ENCODE measurements around the gene DMKN.

DMKN gene

DNA sequence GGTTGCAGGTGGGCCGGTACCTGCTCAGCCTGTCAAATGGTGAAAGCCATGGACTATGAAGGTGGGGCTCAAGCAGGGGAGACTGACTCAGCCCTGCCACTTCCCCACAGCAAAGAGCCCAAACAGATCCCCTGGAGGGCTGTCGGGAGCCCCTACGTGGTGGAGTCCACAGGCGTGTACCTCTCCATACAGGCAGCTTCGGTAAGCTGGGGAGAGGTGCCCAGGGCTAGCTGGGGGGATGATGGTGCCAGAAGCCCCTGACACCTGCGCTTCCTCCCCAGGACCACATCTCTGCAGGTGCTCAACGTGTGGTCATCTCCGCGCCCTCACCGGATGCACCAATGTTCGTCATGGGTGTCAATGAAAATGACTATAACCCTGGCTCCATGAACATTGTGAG lies 28.8 kb upstream of the DMKN start:
- ATAC-seq (ENCODE audit: low read depth), result no peak
- no peak overlapping the region for H3K27ac Mint-ChIP-seq
- peaks cover 21% of the 10 kb centered on the region for H3K4me1 Mint-ChIP-seq
- H3K4me3 Mint-ChIP-seq, result no peak overlapping the region
- no peaks in the 10 kb centered on the region for H3K27me3 Mint-ChIP-seq
- H3K9me3 Mint-ChIP-seq, result no peaks in the 10 kb centered on the region
- DNase-seq (ENCODE audit: low spot score in 2 of 2), result no peak
- peaks cover 3% of the 10 kb centered on the region for H3K36me3 Mint-ChIP-seq

DNA sequence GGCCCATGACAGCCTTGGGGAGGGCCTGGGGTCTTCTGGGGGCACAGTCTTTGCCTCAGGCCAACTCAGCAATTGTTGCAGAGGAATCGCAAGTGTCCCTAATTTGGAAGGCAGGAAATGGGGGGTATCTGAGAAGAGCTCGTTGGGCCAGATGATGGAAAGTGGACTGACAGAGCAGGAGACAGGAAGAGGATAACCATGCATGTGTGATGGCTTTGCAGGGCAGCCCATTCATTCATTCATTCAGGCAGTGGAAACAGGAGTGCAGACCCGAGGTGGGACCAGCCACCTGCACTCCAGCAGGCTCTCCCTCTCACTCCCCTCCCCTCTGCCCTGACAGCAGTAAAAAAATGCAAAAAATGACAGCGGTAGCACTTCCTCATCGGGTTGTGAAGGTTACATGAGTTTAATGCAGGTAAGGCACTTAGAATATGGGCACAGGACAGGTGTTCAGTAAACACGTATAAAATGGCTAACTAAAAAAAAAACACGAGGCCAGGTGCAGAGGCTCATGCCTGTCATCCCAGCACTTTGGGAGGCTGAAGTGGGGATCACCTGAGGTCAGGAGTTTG lies 27.0 kb upstream of the DMKN start:
- DNase-seq (ENCODE audit: low spot score in 2 of 2) (no peak), ATAC-seq (ENCODE audit: low read depth) (peak; percentile 31)
- Mint-ChIP-seq H3K27me3 (no peaks in the 10 kb centered on the region), H3K9me3 (no peaks in the 10 kb centered on the region), H3K36me3 (no peaks in the 10 kb centered on the region), H3K4me3 (no peak overlapping the region), H3K4me1 (peaks cover 12% of the 10 kb centered on the region), H3K27ac (no peak overlapping the region)

DNA sequence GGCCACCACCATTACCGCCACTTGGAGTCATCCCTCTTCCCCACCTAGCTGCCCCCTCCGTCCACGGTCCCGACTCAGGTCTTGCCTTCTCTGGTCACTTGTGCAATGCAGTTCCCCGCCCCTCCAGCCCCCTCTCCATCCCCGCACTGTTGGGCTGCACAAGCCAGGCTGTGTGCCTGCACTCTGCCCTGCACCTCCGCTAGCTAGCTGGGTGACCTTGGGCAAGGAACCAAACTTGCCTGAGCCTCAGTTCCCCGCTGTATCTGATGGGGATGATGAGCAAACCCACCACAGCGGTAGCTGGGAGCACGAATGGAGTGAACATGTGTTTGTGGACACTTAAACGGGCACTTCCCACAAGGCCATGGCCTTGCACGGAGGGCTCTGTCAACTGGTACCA lies 26.4 kb upstream of the DMKN start:
- Mint-ChIP-seq H3K9me3 (no peaks in the 10 kb centered on the region), H3K27me3 (no peaks in the 10 kb centered on the region), H3K4me3 (no peak overlapping the region), H3K36me3 (no peaks in the 10 kb centered on the region), H3K4me1 (peaks cover 11% of the 10 kb centered on the region), H3K27ac (no peak overlapping the region)
- DNase-seq (ENCODE audit: low spot score in 2 of 2), result no peak
- ATAC-seq (ENCODE audit: low read depth), result no peak

DNA sequence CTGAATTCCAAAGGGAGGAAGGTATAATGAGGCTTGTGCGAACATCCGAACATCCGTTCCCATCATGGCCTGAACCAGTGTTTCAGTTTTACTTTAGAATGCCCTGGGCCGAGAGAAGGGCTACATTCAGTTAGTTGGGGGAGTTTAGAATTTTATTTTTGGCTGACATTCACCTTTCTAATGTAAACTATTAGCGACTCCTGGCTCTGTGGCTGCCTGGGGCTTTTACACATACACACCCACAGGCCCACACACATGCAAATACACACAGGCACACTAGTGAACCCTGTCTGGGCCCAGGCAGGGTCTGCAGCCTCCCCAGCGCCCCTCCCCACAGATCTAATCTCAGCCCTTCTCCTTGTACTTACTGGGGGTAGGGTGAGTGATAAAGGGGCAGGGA lies 25.9 kb upstream of the DMKN start:
- DNase-seq (ENCODE audit: low spot score in 2 of 2) (no peak), ATAC-seq (ENCODE audit: low read depth) (no peak)
- Mint-ChIP-seq H3K27ac (no peak overlapping the region), H3K27me3 (no peaks in the 10 kb centered on the region), H3K4me1 (peaks cover 6% of the 10 kb centered on the region), H3K4me3 (no peak overlapping the region), H3K9me3 (no peaks in the 10 kb centered on the region), H3K36me3 (no peaks in the 10 kb centered on the region)

DNA sequence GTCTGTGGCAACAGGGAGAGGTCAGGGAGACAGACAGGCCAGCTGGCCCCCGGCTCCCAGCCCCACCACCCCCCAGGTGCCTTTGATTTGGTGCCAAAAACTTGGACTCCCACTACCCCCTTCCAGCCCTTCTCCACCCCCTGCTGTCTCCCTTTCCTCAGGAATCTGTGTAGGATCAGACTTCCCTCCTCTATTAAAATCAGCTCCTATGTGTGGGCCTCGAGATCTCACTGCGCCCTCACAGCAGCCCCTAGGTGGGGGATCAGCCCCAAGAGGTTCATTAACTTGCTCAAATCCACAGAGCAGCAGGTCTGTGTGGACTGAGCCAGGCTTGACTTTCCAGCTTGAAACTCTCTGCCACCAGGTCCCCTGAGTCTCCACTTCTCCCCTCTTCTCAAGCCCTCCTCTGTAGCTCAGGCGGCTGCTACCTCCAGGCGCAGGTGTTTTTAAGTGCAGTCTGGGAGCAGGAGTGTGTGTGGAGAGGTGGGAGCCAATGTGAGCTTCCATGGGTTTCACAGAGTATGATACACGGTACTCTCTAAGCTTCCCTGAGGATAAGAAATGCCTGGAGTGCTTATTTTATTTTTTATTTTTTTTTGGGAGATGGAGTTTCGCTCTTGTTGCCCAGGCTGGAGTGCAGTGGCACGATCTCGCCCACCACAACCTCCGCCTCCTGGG lies 21.5 kb upstream of the DMKN start:
- H3K36me3 Mint-ChIP-seq, result no peaks in the 10 kb centered on the region
- H3K4me3 Mint-ChIP-seq, result no peak overlapping the region
- ATAC-seq (ENCODE audit: low read depth) (no peak), DNase-seq (ENCODE audit: low spot score in 2 of 2) (no peak)
- H3K4me1 Mint-ChIP-seq, result peaks cover 4% of the 10 kb centered on the region
- no peak overlapping the region for H3K27ac Mint-ChIP-seq
- no peaks in the 10 kb centered on the region for H3K9me3 Mint-ChIP-seq
- H3K27me3 Mint-ChIP-seq, result peaks cover 12% of the 10 kb centered on the region

DNA sequence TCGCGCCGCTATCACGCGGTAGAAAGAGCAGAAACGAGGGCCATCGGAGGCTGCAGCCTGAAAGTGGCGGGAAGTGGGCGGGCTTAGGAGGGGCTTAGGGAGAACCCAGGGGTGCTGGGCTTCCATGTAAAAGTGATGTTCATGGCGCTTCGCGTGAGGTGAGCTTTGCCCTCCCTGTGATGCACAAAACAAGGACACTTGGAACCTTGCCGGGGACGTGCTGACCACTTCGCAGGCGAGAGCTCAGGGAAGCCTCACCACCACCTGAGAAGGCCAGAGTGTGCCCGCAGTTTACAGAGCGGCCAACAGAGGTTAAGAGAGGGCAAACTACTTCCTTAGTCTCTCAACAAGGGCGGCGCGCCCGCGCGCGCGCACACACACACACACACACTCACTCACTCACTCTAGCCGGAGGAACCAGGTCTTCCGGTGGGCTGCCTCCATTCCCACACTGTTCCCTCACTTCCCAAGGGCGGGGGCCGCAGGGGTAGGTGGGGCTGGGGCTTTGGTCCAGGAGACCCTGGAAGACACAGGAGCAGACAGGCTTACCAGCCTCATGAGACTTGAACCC lies 20.5 kb upstream of the DMKN start:
- no peaks in the 10 kb centered on the region for H3K9me3 Mint-ChIP-seq
- ATAC-seq (ENCODE audit: low read depth) (peak; percentile 98), DNase-seq (ENCODE audit: low spot score in 2 of 2) (no peak)
- no peaks in the 10 kb centered on the region for H3K36me3 Mint-ChIP-seq
- peaks cover 4% of the 10 kb centered on the region for H3K4me1 Mint-ChIP-seq
- peak overlapping the region; percentile 53 for H3K4me3 Mint-ChIP-seq
- H3K27me3 Mint-ChIP-seq, result peaks cover 19% of the 10 kb centered on the region
- no peak overlapping the region for H3K27ac Mint-ChIP-seq

DNA sequence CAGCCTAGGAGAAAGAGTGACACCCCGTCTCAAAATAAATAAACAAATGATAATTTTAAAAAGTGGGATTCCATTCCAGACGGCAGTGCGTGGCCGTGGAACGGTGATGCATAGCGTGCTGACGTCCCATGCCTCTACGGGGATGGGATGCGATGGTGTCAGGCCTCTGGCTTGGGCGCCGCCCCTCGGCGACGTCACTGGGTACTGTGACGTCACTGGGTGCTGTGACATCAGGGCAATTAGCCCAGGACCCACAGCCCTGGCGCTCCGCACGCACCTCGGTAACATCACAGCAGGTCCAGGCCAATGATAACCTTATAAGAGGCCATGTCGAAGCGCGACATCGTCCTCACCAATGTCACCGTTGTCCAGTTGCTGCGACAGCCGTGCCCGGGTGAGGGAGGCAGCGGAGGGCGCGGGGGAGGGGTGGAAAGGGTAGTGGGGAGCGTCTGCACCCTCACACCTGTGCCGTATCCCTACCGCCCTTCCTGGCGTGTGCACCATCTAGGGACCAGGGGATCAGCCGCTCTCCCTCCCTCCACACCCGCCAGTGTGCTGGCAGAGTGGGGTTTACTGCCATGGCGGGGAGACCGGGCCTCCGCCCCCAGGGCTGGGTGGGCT lies 19.9 kb upstream of the DMKN start, which contains the start of gene GAPDHS:
Gene GAPDHS, plus strand, starts transcription at position 256 of the 621 bp plus-strand sequence. Its CDS starts 72 bp downstream, at position 328.
- Mint-ChIP-seq H3K27me3 (peaks cover 23% of the 10 kb centered on the region), H3K36me3 (peaks cover 2% of the 10 kb centered on the region), H3K27ac (no peak within 1 kb of the TSS), H3K4me3 (peak within 1 kb of the TSS; percentile 53), H3K4me1 (peaks cover 4% of the 10 kb centered on the region), H3K9me3 (no peaks in the 10 kb centered on the region)
- no peak for DNase-seq (ENCODE audit: low spot score in 2 of 2)
- ATAC-seq (ENCODE audit: low read depth), result no peak

DNA sequence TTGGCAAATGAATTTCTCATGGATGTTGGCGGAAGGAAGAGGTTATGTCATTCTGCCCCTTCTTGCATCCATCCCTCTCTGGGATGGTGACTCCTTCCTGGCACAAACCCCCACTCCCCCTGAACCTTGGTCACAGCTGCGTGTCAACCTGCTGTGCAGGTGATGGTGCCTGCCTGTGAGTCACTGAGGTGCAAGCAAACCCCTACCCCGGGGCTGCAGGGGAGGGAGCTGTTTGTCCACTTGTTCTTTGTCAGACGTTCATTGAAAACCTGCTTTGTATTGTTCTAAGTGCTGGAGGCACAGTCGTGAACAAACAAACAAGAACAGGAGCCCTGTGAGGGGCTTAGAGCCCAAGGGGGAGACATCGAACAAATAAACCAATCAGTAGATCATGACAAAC lies 17.8 kb upstream of the DMKN start:
- Mint-ChIP-seq H3K27me3 (peaks cover 42% of the 10 kb centered on the region), H3K4me3 (no peak overlapping the region), H3K27ac (no peak overlapping the region), H3K9me3 (no peaks in the 10 kb centered on the region), H3K4me1 (peaks cover 4% of the 10 kb centered on the region), H3K36me3 (peaks cover 2% of the 10 kb centered on the region)
- DNase-seq (ENCODE audit: low spot score in 2 of 2) (no peak), ATAC-seq (ENCODE audit: low read depth) (no peak)

DNA sequence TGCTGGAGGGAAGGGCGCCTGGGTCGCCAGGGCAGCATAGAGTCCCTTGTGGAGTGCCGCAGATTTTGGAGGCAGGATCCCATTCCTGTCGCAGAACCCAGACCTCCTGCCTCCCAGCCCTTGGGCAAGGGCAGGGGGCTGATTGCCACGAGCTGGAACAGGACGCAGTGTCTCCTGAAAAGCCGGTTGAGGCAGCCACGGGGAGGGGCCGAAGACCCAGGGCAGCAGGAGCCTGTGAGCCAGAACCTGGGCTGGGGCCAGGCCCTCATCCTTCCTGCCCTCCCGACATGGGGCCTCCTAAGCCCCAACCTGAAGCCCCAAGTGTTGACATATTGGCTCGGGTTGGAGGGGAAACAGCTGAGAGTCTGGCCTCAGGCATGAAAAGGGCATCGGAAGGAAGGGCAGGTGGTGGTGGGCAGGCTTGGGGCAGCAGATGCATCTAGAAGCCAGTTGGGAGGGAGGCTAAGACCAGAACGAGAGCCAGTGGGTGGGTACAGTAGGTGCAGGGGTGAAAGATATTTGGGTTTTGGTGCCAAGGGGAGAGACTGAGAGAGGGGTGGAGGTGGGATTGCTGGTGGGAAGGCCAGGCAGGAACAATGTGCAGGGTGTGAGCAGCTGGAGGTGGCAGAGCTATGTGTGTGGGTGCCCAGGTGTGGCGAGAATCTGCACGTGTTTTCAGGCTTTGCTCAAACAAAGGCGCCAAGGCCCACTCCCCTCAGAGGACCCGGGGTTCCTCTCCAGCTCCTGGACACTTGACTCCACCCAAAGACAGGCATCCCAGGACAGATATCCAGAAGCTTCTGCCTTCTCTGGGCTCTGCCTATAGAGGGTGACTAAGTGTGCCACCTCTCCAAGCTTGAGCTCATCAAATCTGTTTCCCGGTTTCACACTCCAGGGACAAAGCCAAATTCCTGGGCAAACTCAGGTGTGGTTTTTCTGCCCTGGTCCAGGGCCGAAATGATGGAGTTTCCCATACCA lies 16.1 kb upstream of the DMKN start:
- ATAC-seq (ENCODE audit: low read depth), result no peak
- Mint-ChIP-seq H3K4me1 (peaks cover 4% of the 10 kb centered on the region), H3K27ac (no peak overlapping the region), H3K36me3 (peaks cover 2% of the 10 kb centered on the region), H3K4me3 (no peak overlapping the region), H3K27me3 (peaks cover 44% of the 10 kb centered on the region), H3K9me3 (no peaks in the 10 kb centered on the region)
- no peak for DNase-seq (ENCODE audit: low spot score in 2 of 2)

DNA sequence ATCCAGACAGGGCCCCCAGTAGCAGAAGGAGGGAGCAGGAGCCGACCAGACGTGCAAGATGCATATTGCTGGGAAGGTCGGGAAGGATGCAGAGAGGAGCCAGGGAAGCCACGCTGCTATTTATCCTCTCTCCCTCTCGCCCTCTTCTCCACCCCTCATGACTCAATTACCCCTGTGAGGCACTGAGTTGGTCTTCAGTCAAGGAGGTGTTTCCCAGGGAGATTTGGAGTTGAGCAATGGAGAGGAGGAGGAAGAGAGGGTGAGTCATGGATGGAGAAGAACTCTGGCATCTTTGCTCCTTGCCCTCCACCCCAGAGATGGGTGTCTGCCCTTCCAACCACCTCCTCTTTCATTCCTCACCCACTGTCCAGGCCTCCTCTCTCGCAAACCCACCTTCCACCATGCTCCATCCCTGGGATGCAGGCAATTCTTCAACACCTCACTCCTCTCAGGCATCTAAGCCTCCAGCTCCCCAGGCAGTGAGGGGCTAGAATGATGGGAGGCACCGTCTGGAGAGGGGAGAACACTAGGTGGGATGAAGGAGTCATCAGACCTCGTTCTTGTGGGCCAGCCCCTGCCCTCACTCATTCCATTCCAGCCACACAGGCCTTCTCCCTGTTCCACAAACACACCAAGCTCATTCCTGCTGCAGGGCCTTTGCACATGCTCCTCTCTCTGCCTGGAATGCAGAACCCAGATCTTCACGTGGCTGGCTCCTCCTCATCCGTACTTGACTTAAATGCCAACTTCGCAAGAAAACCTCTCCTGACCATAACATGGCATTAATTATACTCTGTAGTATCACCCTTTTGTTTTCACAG lies 15.0 kb upstream of the DMKN start, which contains the start of gene SBSN:
Gene SBSN, minus strand, starts transcription at position 94 of the 821 bp plus-strand sequence. Its CDS starts 30 bp downstream, at position 64.
- Mint-ChIP-seq H3K36me3 (peaks cover 2% of the 10 kb centered on the region), H3K9me3 (no peaks in the 10 kb centered on the region), H3K4me3 (no peak within 1 kb of the TSS), H3K27me3 (peaks cover 49% of the 10 kb centered on the region), H3K27ac (no peak within 1 kb of the TSS), H3K4me1 (no peaks in the 10 kb centered on the region)
- no peak for DNase-seq (ENCODE audit: low spot score in 2 of 2)
- no peak for ATAC-seq (ENCODE audit: low read depth)

DNA sequence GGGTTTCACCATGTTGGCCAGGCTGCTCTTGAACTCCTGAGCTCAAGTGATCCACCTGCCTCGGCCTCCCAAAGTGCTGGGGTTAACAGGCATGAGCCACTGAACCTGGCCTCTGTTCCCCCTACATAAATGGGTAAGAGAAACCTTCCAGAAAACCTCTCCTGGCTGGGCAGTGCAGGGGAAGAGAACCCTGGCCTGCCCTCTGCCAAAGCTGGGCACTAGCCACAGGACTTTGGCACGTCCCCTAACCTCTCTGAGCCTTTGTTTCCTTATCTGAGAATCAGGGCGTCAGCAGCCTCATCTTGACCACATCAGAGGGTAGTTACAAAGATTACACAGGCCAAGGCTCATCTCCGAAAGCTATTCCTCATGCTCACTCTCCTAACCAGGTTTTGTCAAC lies 12.4 kb upstream of the DMKN start:
- Mint-ChIP-seq H3K9me3 (no peaks in the 10 kb centered on the region), H3K27me3 (peaks cover 40% of the 10 kb centered on the region), H3K27ac (no peak overlapping the region), H3K4me3 (no peak overlapping the region), H3K36me3 (peaks cover 2% of the 10 kb centered on the region), H3K4me1 (no peaks in the 10 kb centered on the region)
- ATAC-seq (ENCODE audit: low read depth), result no peak
- DNase-seq (ENCODE audit: low spot score in 2 of 2), result no peak

DNA sequence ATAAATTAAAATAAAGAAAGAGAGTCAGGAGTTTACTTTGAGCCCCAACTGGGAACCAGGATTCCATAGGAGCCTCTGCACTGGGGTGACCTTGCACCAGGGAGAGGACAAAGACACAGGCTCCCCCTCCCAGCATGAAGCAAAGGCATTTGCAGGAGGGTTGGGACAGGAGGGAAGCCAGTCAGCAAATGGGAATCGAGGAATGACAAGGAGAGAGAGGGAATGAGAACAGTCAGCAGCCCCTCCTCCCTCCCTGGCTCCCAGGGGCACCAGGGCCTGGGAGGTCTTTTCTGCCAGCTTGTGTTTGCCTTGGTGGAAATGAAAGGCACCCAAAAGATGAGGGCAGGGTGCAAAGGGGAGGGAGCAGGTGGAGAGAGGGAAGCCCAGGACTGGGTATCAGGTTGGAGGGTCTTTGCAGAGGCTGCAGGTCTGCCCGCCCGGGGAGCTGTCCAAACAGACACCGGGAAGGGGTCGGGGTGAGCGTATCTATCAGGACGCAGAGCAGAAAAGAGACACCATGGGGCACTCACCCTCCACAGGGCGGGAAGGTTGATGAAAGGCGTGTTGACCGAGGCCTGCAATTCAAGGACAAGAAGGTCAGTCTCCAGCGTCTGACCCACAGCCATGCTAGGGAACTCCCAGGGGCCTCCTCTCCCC lies 10.9 kb upstream of the DMKN start:
- Mint-ChIP-seq H3K36me3 (peaks cover 2% of the 10 kb centered on the region), H3K9me3 (no peaks in the 10 kb centered on the region), H3K4me1 (peaks cover 3% of the 10 kb centered on the region), H3K27ac (no peak overlapping the region), H3K4me3 (no peak overlapping the region), H3K27me3 (peaks cover 38% of the 10 kb centered on the region)
- ATAC-seq (ENCODE audit: low read depth) (no peak), DNase-seq (ENCODE audit: low spot score in 2 of 2) (no peak)

All from memory B cell (primary cell).